ENCODE measurements around the gene PUM1. TPM values are rescaled to one million over a fixed set of nuclear protein-coding genes. Genes with fewer than 3 reads are reported as not detected.
"Not testable (repeated sequence)": the region's sequence is repeated elsewhere in the genome, so short reads cannot be mapped to it uniquely, and the experiment has no call there.

The PUM1 gene
- polyA plus RNA-seq, 12 donors: 54.4 to 83.6 (median 64.3) TPM; not detected in 1

DNA sequence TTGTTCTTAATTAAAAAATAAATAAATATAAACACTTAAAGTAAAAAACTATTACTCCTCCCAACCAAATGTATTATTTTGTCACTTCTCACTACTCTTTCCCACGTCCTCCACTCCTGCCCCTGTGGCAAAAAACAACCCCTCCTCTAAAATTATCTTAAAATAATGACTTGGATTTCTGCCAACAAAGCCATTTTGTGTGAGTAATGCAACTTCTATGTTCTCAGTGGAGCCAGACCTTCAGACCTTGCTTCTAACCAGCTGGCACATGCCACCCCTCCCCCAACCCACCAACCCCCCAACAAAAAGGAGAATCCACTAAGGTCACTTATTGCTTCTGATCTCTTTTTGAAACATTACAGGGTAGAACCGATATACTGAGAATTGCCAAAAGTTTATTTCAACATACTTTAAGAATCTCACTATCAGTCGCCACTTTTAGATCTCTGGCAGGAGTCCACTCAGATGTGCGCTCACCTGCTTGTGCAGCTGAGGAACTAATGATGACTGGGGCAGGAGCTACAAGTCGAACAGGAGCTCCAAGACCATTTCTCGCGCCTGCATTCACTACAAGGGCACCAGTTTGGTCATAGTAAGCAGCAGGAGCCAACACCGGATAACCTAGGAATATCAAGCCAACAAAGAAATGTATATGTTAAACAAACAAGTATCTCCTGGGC lies 98.7 kb downstream of the PUM1 start:
- no peak for DNase-seq

DNA sequence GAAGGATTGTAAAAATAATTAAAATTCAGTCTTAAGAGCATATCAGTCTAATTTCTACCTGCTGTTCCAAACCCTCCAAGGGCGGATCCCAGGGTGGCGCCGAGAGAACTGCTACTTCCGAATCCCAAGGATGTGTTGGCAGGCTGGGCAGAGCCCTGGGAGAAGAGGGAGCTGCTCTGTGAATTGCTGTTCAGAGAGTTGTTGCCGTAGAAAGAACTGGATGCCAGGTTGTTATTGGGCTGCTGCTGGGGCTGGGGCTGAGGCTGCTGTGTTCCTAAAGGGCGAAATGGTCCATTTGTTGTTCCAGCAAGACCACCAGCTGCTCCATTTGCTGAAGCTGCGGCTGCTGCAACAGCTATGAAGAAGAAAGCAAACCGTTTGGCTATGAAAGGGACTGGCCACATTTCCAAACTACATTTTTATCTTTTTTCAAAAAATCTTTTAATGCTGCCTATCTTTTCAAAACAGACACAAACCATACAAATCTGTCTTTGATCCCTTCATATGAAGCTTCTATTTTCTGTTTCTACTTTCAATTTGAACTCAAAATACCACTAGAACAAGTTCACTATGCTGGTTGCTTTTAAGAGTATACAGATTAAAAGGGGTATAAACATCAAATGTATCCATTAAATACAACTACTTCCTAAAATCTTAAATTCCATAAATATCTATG lies 99.5 kb downstream of the PUM1 start:
- no peak for DNase-seq

- no peak for DNase-seq
Observed at GRCh38 chr1:30964706-30965105, 100.8 kb downstream of the PUM1 start.

DNA sequence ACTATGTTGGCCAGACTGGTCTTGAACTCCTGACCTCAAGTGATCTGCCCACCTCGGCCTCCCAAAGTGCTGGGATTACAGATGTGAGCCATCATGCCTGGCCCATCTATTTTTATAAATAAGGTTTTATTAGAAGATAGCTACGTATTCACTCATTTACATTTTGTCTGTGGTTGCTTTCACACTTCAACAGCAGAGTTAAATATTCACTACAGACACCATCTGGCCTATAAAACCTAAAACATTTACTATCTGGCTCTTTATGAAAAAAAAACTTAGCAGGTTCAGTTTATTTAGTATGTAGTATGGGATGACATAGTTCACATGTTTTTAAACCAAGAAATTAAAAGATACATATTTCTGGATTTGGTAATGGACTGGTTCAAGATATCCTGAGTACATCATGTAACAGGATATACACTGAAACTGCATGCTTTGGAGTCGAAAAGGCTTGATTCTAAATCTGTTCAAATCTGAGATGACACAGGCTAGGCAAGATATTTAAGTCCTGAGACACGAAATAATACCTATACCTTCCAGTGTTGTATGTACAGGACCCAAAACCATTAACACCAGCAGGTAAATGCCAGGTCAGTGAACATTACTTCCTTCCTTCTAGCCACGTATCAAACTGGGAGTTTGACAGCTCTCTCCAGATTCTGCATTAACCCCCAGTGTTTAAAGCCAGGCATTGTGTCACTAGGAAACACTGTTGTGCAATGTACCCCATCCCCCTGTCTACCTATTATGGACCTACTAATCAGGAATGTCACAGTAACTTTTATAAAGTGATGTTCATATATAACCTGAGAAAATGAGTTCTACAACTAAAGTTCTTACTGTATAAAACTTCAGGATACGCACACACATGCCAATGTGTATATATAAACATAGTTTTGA lies 102.7 kb downstream of the PUM1 start:
- no peak for DNase-seq

DNA sequence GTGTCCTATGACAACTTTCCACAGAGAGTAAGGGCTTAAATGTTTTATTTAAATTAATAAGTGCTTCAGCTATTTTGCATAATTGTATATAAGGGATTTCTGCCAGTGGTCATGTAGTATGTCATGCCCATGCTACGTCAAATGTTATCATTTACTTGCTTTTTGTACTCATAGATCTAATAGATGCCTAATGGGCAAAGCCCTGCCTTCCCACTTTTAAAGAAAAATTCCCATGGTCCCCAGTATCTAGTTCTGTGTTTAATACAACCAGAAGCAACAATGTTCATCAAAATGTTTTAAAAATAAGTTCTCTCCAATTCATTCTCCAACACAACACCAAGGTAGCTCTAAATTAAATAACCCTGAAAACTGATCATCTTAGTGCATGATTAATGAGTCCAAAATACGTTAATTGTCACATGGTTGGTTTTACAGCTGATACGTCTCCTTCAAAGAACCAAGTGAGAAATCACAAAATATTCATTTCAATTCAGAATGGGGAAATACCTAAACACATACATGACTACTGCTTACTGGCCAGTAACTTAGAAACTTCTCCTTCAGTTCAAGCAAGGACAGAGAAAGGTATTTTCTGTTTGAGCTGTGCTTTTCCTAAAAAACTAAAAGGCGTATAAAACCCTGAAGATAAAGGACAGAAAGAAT lies 107.8 kb downstream of the PUM1 start:
- DNase-seq: no peak

DNA sequence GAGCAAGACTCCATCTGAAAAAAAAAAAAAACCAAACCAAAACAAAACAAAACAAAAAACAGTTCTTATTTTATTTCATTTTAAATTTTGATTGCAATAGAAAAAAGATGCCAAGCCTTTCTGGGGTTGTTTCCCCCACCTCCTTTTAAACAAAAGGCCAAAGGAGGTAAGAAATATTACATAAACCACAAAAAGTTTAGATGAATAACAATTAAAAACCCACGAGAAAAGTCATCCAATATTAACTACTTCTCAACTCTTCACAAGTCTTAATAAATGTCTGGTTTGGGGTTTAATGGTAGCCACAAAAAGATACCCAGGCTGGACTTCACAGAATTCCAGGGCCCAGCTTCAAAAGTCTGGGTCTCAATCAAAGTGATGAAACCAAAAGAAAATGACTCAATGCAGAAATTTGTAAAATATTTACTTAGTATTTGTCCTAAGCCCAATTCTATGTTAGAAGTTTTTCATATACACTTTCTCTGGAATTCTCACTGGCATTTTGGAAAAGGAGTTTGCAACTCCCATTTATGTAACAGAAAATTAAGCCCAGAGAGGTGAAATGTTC lies 110.0 kb downstream of the PUM1 start:
- no peak for DNase-seq

GRCh38 chr1:30953685-30954084 lies 111.8 kb downstream of the PUM1 start:
- DNase-seq: no peak

- DNase-seq: no peak
Observed at GRCh38 chr1:30952098-30952497, 113.4 kb downstream of the PUM1 start.

DNA sequence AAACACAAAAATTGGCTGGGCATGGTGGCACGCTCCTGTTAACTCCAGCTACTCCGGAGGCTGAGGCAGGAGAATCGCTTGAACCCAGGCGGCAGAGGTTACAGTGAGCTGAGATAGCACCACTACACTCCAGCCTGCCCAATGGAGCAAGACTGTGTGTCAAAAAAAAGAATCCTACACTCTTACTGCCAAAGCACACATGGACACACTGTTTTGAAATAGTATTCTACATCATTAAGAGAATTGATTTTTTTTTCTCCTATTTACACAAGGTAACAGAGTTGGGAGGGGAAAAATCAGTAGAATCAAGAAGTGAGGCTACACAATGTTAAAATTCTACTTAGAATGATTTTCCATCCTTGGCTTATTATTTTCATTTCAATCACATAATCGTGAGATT lies 114.8 kb downstream of the PUM1 start:
- DNase-seq: no peak

DNA sequence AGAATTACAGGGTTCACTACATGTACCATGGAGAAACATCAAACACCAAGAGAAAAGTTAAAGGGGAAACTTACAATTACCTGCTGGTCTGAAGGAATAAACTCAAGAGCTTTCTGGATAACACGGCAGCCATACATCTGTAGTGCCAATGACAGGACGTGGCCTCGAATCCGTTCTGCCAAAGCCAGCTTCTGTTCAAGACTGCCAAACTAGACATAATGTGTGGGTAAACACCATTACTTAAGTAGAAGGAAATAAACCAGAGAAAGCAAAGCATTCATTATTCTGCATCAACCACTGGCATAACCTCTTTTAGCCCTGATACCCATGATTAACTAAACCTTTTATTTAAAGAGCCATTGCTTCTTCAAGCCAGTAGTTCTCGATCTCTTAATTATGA lies 115.5 kb downstream of the PUM1 start:
- DNase-seq: no peak

- DNase-seq: not testable (repeated sequence)
Observed at GRCh38 chr1:30949487-30949838, 116.1 kb downstream of the PUM1 start.

- not testable (repeated sequence) for DNase-seq
Observed at GRCh38 chr1:30948813-30949486, 116.6 kb downstream of the PUM1 start.

DNA sequence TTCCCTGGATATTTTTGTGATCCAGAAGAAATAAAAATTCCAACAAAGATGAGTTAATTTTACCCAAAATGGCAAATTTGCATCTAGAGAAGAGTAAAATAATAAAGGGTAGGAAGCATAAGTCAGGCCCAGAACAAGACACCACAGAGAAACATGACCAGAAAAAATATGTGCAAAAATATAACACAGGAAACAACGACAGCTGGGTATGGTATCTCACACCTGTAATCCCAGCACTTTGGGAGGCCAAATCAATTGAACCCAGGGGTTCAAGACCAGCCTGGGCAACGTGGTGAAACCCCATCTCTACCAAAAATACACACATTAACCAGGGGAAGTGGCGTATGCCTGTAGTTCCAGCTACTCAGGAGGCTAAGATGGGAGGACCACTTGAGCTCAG lies 117.2 kb downstream of the PUM1 start:
- no peak for DNase-seq

GRCh38 chr1:30947212-30947611 lies 118.3 kb downstream of the PUM1 start:
- DNase-seq: no peak

DNA sequence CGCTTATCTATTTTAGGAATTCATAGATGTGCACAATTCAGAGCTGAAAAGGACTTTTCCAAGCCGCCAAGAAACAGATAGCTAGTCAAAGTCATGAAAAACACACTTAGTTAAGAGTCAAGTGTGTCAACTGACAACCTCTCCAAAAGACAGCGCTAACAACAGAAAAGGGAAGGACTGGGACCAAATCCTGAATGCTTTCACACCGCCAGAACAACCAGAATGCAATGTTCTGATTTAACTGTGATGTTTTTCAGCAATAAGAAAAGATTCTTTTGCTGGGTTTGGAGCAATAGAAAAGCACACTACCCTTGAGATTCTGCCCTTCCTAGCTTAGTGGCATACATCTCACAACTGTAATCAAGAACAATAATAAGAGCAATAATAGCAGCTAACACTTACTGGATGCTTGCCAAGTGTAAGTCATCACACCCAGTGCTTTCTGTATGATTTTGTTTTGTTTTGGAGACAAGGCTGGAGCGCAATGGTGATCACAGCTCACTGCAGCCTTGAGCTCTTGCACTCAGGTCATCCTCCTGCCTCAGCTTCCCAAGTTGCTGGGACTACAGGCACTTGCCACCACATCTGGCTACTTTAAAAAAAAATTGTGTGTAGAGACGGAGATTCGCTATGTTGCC lies 123.1 kb downstream of the PUM1 start:
- DNase-seq: no peak

GRCh38 chr1:30940541-30940940 lies 125.0 kb downstream of the PUM1 start:
- no peak for DNase-seq

DNA sequence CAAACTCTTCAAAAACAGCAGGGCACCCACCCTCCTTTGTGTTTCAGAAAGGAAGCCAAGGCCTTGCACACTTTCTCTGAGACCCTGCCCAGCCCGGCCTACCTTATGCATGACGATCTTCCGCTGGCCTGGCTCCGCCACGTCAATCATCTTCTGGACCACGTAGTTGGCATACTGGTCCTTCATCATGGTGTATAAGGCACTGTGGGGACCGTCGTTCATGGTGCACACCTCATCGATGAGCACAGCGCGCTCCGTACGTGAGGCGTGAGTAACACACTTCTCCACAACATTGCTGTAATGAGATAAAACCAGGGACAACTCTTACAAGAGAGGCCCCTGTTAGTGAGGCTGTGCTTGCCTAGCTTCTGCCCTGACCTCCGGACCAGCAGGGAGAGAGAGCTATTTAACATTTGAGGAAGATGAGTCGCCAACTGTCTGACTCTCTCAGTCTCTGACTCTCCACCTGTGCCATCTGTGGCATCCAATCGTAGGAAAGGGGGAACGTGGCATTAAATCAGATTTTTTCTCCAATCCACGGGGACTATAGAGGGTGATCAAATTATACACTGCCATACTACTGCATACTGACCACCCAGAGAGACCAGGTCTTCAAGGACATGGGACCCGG lies 128.9 kb downstream of the PUM1 start:
- DNase-seq: no peak

- not testable (repeated sequence) for DNase-seq
Observed at GRCh38 chr1:30935758-30936157, 129.8 kb downstream of the PUM1 start.

DNA sequence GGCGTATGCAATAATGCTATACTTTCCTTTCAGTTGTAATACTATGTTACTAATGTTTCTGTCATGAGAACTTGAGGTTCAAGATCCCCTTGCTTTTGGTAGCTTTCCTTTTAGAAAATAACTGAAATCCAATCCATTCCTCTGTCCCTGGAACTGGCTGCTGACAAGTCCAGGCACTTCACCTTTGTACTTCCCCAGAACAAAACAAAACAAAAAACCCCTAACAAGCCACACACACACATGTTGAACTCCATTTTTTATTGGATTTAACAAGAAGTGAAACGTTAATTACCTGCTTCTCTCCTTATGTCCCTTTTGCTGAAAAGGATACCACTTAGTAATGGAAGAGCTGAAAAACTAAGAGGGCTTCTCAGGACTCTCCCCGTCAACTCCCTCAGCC lies 130.9 kb downstream of the PUM1 start:
- no peak for DNase-seq

- no peak for DNase-seq
Observed at GRCh38 chr1:30933874-30934252, 131.7 kb downstream of the PUM1 start.

Measured in muscle of arm (tissue), 12 donors.